OCI-M2 (cell line): ENCODE results near the gene IGF2BP1.
"Not testable (repeated sequence)": the region's sequence is repeated elsewhere in the genome, so short reads cannot be mapped to it uniquely, and the experiment has no call there.

Source experiments
- DNase-seq: peaks from one replicate; lab custom pipeline; 2025; ENCODE audit not compliant: unreplicated experiment; lab: John Stamatoyannopoulos, UW

Gene IGF2BP1

DNA sequence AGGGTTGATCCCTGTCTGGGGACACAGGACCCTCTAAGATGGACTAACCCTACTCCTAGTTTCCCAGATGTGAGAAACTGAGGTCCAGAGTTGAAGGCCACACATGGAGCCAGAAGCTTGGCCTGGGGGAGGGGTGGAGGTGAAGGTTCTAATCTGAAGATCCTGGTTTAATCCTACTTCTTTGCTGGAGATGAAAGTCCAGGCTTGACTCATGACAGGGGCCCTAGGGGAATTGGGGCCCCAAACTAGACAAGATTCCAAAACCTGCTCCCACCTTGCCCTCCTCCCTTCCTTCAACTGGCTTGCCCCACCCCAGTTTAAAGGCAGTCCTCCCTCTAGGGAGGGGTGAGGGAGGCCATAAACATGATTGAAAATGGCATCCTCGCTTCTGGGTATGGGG, 21.6 kb downstream of the IGF2BP1 start:
- DNase-seq: no peak

- DNase-seq: no peak
Measured at GRCh38 chr17:49020609-49021008, 23.4 kb downstream of the IGF2BP1 start.

- DNase-seq: no peak
Measured at GRCh38 chr17:49021095-49021767, 24.0 kb downstream of the IGF2BP1 start.

DNA sequence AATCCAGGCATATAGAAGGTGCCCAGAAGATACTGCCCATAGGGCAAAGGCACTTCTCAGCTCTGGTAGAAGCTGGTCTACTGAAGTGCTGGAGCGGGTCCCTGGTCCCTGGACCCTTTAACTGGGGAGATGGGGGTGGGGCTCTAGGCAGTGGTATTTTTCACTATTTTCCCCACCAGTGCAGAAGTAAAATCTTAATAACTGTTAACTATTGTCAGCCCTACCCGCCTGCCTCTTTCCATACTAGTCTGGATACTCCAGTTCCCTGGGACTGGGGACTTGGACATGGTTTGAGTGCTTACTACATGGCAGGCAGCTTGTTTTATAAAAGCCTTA, 24.6 kb downstream of the IGF2BP1 start:
- no peak for DNase-seq

DNA sequence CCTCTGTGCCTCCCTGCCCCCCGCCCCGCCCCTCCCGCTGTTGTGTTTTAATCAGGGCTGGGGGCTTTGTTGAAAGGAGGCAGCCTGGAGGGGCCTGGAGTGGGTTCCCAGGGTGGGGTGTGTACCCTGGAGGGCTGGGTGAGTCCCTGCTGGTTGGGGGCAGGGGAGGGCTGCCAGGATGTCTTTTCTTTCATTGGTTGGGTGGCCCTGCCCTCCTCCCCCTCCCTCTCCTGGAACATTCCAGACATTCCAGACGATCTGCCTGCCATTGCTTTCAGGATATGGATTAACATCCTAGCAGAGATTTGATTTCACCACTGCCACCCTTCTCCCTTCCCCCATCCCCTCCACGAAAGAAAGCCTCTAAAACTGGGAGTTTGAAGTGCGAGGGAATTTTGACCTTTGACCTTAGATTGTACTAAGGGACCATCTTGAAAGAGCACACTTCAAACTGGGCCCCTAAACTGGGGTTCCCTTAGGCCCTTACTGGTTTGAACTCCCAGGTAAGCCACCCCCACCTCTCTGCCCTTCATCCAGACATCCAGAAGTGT, 25.3 kb downstream of the IGF2BP1 start:
- DNase-seq: no peak

- DNase-seq: no peak
Measured at GRCh38 chr17:49024523-49024922, 27.3 kb downstream of the IGF2BP1 start.

DNA sequence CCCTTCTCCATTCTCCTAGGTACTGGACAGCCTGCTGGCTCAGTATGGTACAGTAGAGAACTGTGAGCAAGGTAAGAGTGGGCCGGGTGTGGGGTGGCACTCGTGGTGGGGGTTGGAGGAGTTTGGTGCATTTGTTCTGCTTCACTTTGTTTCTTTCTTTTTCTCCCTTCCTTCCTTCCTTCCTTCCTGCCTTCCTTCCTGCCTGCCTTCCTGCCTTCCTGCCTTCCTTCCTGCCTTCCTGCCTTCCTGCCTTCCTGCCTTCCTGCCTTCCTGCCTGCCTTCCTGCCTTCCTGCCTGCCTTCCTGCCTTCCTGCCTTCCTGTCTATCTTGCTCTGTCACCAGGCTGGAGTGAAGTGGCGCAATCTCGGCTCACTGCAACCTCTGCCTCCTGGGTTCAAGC, 29.3 kb downstream of the IGF2BP1 start:
- not testable (repeated sequence) for DNase-seq

DNA sequence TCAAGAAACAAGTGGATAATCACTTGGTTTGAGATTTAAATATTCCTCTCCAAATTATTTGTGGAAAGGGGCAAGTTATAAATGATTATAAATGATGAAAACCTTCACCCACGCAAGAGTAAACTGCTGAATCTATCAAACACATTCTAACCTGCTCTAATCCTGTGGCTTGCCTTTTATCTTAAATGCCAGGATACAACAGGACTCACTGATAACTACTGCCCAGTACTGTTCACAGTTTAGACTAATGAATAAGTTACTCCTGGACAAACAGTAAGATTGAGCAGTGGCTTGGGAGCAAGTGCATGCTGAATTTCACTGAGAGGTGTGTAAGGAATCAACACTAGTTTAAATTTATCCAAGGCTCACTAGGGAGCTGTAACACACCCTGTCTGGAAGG, 31.1 kb downstream of the IGF2BP1 start:
- DNase-seq: no peak

DNA sequence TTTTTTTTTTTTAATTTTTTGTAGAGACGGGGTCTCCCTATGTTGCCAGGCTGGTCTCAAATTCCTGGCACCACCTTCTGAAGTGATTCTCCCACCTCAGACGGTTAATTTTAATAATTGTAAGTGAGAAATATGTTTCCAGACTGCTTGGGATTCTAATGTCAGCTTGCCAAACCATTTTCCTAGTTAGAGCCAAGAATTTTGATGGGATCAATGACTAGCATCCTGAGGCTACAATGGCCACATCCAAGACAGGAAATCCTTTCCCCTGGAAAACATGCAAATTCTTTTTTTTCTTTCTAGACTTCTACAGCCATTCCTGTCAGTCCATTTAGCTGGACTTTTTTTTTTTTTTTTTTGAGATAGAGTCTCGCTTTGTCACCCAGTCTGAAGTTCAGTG, 32.6 kb downstream of the IGF2BP1 start:
- DNase-seq: no peak

DNA sequence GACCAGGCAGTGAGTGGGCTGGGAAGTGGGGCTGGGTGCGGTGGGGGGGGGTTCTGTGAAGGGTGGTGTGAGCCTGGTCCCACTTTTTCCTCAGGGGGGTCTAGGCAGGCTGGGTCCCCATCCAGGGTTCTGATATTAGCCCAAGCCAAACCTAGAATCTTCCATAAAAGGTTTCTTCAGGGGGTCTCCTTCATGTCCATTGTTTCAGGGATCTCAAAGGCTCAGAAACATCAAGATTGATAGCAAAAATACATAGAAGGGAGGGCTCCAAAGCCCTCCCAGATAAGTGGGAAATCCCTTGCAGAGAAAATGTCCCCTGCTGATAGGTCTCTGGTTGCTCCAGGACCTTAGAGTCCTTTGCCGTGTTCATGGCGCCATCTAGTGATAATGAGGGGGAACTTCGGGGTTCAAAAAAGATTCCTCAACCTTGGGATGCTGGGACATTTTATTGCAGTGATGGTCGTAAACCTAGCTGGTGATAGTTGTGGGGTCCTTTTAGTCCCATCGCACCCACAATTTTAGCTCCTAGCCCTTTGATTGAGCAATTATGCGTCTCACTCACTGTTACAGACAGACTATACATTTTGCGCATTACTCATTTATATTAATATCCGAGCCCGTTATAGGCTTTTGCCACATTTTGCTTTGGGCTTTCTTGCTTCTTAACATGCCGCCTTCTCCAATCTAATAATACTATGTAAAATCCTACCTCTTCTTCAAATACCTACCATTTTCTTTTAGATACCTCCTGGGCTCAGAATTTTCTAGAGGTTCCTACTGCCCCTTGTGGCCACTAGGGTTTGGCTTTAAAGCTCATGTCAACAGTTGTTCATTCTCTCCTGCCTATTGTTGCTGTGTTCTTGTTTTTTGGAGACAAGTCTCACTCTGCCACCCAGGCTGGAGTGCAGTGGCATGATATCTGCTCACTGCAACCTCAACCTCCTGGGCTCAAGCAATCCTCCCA, 35.1 kb downstream of the IGF2BP1 start:
- no peak for DNase-seq

DNA sequence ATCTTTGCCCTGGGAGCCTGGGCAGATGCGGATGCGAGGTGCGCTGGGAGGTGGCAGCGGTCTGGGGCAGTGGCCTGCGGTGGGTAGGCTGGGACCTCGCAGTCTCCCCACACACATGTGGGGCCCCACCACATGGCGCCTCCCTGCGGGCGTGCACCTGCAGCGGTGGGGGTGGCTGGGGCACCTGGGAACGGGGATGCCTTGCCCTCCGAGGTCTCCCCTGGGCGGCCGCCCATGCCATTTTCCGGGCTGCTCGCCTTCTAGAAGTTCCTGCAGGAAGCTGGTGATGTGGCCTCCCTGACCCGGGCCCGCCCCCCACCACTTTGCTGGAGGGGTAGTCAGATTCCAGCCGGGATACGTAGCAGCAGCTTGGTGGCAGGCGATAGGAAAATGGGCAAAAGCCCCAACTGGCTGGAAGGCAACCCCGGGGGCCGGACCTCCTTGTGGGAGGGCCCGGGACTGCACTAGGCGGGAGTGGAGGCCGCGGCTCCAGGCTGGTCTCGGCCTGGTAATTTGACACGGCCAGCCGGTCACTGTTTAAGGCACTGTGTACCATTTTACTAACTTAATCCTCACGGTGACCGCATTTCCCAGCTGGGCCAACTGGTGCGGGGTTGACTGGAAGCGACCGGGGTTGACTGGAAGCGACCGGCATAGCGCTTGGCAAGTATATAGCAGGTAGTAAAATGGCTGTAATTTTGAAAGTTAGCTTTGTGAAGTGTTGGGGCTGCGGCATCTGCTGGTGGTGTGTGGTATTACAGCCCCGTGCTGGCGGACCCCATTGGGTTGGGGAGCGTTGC, 38.5 kb downstream of the IGF2BP1 start:
- no peak for DNase-seq

DNA sequence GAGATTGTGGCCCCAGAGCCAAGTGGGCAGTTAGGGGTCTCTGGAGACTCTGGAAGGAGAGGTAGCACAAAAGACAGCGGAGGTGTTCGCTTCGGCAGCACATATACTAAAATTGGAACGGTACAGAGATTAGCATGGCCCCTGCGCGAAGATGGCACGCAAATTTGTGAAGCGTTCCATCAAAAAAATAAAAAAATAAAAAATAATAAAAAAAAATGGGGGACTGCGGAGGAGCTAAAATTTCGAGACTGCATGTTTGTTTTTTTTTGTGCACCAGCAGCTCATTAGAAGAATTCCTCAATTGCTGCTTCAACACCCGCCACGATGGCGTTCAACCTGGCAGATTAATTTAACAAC, 39.1 kb downstream of the IGF2BP1 start:
- no peak for DNase-seq

GRCh38 chr17:49038138-49038537, 41.0 kb downstream of the IGF2BP1 start:
- no peak for DNase-seq

- DNase-seq: no peak
Measured at GRCh38 chr17:49038544-49038943, 41.4 kb downstream of the IGF2BP1 start.

DNA sequence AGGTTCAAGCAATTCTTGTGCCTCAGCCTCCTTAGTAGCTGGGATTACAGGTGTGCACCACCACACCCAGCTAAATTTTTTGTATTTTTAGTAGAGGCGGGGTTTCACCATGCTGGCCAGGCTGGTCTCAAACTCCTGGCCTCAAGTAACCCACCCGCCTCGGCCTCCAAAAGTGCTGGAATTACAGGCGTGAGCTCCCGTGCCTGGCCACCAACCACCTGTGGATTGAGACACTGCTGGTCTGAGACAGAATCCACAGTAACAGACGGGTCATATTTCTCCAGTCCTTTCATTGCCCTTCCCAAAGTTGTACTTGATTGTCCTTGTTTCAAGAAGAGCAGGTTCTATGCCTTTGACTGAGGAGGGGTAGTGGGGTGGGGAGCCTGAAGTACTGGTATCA, 42.3 kb downstream of the IGF2BP1 start:
- DNase-seq: not testable (repeated sequence)

GRCh38 chr17:49041527-49041926, 44.3 kb downstream of the IGF2BP1 start:
- DNase-seq: no peak

DNA sequence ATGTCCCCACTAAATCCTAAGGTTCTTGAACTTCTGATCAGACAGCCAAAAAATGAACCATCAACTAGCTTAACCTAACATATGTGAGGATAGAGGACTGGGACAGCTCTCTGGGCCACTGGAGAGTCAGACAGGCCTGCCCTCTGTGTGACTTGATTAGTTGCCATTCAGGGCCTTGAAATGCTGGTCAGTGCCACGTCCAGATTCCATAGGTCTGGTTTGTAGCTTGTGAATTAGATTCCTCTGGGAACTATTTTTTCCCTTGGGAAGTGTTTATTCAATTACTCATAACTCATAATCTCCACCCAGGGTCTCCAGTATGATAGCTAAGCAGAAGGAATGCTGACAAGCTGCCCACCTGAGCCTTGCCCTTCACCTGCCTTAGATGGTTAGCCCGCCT, 48.2 kb downstream of the IGF2BP1 start:
- no peak for DNase-seq

- no peak for DNase-seq
Measured at GRCh38 chr17:49046912-49047311, 49.7 kb downstream of the IGF2BP1 start.

- no peak for DNase-seq
Measured at GRCh38 chr17:49049265-49049664, 52.1 kb downstream of the IGF2BP1 start.

- no peak for DNase-seq
Measured at GRCh38 chr17:49050611-49051010, 53.4 kb downstream of the IGF2BP1 start.

- no peak for DNase-seq
Measured at GRCh38 chr17:49051269-49051668, 54.1 kb downstream of the IGF2BP1 start.
